ENCODE data around the gene TUBA1C.
"Not testable (repeated sequence)": the region's sequence is repeated elsewhere in the genome, so short reads cannot be mapped to it uniquely, and the experiment has no call there.

TUBA1C gene

GRCh38 chr12:49255857-49256637, 8.8 kb upstream of the TUBA1C start:
- no peak for FAIRE-seq

GRCh38 chr12:49257508-49258184, 7.2 kb upstream of the TUBA1C start:
- not testable (repeated sequence) for FAIRE-seq

GRCh38 chr12:49259452-49259851, 5.4 kb upstream of the TUBA1C start:
- FAIRE-seq = no peak

DNA sequence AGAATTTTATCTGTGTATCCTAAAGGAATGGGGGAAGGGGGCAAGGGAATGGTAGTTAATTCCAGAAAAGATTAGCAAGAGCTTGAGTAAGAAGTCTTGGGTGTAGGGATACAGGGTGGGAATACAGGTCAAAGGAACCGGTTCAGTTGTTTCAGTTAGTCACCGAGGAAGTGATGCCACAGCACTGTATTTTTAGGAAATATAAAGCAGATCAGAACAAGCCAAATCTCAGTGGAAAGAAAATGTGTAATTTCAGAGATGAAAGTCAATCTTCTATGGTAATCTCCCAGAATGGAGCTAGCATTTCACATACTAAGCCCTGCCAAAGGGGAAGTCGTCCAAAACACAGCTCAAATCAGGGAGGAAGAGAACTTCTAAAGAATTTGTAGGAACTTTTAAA, 4.7 kb upstream of the TUBA1C start:
- FAIRE-seq = no peak

DNA sequence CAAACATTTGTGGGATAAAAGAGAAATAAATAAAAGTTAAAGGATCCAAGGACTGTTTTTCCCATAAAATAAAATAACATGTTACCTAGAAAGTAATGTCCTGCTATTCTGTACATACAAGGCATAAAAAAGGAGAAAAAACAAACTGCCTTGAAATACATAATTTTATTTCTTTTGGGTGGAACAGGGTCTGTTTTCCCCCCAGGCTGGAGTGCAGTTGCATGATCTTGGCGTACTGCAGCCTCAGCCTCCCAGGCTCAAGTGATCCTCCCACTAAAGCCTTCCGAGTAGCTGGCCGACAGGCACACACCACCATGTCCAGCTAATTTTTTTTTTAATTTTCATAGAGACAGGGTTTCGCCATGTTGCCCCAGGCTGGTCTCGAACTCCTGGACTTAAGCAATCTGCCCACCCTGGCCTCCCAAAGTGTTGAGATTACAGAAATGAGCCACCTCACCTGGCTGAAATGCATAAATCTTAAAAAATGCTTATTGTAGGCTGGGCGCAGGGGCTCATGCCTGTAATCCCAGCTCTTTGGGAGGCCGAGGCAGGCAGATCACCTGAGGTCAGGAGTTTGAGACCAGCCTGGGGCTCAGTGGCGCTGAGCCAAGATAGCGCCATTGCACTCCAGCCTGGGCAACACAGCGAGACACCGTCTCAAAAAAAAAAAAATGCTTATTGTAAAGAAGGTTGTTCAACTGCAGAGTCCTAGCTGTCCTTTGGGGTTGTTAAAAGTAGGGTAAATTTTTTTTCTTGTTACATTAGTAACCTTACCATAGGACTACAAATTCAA, 4.1 kb upstream of the TUBA1C start:
- FAIRE-seq = no peak

- FAIRE-seq = no peak
Observed at GRCh38 chr12:49261721-49262120, 3.2 kb upstream of the TUBA1C start.

- FAIRE-seq = no peak
Observed at GRCh38 chr12:49263400-49263763, 1.5 kb upstream of the TUBA1C start.

DNA sequence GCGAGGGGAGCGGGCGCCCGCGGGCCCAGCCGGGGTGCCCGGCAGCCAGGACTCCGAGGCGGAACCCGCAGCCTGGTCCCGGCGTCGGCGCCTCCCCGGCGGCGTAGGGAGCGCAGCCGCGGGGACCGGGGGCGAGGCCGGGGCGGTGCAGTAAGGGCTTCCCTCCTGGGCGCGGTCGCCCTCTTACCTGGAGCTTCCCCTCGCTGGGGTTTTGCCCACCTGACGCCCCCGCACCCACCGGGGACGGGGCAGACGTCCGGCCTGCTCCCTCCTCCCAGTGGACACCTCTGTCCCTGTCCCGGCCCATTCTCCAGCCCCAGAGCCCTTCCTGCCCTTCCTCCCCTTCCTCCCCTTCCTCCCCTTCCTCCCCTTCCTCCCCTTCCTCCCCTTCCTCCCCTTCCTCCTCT, 413 bp upstream of the TUBA1C start:
- no peak for FAIRE-seq

GRCh38 chr12:49269191-49269590, 4.3 kb downstream of the TUBA1C start:
- not testable (repeated sequence) for FAIRE-seq

DNA sequence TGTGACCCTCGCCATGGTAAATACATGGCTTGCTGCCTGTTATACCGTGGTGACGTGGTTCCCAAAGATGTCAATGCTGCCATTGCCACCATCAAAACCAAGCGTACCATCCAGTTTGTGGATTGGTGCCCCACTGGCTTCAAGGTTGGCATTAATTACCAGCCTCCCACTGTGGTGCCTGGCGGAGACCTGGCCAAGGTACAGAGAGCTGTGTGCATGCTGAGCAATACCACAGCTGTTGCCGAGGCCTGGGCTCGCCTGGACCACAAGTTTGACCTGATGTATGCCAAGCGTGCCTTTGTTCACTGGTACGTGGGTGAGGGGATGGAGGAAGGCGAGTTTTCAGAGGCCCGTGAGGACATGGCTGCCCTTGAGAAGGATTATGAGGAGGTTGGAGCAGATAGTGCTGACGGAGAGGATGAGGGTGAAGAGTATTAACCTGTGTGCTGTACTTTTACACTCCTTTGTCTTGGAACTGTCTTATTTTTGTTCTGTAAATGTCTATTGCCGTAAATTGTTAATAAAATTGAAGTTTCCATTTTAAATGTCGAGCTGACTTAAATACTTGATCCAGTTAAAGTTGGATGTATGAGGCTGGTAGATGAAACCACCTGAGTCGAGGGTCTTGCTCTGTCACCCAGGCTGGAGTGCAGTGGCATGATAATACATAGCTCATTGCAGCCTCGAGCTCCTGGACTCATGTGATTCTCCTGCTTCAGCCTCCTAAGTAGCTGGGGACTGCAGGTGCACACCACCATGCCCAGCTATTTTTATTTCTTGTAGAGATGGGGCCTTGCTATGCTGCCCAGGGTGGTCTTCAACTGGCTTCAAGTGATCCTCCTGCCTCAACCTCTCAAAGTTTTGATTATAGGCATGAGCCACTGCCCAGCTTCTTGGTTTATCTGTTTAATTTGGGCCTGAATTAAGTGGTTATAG, 8.2 kb downstream of the TUBA1C start:
- FAIRE-seq = no peak

DNA sequence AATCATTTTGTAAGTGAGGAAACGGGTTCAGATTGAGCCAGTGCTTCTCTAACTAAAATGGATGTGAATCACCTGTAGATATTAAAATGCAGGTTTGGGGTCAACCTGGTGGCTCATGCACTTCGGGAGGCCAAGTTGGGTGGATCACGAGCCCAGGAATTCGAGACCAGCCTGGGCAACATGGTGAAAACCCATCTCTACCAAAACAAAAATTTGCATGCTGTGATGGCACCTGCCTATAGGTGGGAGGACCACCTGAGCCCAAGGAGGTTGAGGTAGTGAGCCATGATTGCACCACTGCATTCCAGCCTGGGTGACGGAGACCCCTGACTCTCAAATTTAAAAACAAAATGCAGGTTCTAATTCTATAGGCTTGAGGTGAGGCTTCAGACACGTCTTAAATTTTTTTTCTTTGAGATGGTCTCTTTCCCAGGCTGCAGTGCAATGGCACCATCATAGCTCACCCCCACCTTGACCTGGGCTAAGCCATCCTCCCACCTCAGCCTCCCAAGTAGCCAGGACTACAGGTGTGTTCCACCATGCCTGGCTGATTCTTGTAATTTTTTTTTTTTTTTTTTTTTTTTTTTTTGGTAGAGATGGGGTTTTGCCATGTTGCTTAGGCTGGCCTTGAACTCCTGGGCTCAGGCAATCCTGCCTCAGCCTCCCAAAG, 9.0 kb downstream of the TUBA1C start:
- FAIRE-seq = no peak

DNA sequence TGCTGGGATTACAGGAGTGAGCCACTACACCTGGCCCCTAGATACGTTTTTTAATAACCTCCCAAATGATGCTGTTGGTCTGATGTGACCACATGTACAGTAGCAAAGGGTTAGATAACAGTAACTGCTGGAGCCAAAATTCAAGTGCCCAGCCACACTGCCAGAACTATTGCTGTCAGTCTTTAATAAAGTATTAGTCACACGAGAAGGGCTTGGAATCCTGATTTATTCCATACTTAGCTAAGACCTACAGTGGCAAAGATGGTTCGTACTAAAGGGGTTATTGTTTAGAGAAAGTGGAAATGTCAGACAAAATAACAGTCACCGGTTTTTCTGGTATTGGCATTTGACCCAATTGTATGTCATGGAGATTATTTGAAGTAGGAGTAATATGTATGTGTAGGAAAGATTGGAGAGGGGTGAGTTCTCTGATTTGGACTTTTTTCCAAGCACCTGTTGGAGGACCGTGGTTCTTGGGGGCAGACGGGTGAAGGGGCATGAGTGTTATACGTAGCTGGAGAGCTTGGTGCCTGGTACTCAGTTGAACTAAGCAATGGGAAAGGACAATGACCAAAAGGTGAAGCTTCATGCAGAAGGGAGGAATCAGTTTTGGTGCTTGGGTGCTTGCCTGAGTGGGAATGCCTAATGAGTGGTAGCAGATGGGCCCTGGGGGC, 9.7 kb downstream of the TUBA1C start:
- FAIRE-seq = no peak

DNA sequence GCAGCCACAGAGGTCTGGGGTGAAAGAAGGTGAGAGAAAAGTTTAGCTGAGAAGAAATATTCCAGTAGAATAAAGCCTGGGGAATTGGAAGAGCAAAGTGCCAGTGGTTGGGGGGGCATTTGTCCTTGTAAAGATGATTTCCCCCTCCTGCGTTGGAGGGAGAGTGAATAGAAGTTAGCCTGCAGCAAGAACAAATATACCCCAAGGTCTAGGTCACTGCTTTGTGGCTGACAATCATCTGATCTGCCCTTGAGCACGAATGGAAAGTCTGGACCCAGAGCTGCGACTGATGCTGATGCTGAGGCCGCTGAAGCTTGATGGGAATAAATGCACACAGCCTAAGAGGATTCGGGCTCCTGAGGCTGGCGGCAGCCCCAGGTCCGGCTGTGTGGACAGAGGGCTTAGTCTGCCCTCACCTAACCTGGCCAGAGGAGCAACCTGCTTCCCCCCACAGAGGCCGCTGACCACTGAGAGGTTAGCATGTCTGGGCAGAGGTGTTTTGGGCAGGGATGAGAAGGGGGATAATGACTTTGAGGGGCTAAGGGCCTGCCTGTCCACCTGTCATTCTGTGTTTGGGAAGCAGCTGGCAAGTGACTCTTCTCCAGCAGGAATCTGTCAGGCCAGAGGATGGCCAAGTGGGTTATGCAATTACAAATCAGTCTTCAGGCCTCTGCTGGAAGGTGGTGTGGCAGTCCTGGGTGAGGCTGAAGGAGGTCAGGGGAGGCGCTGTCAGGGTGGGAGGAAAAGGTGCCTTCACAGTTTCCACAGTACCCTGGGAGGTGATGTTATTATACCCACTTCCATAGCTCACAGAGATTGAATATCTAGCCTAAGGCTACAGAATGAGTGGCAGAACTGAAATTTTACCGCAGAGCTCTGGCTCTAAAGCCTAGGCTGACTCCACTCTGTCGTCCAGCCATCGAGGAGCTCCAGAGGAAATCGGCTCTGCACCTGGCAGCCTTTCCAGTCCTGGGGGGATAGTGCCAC, 11.7 kb downstream of the TUBA1C start:
- no peak for FAIRE-seq

- no peak for FAIRE-seq
Observed at GRCh38 chr12:49277466-49277865, 12.6 kb downstream of the TUBA1C start.

GRCh38 chr12:49279706-49280159, 14.9 kb downstream of the TUBA1C start:
- no peak for FAIRE-seq

GRCh38 chr12:49280545-49280944, 15.7 kb downstream of the TUBA1C start:
- not testable (repeated sequence) for FAIRE-seq

DNA sequence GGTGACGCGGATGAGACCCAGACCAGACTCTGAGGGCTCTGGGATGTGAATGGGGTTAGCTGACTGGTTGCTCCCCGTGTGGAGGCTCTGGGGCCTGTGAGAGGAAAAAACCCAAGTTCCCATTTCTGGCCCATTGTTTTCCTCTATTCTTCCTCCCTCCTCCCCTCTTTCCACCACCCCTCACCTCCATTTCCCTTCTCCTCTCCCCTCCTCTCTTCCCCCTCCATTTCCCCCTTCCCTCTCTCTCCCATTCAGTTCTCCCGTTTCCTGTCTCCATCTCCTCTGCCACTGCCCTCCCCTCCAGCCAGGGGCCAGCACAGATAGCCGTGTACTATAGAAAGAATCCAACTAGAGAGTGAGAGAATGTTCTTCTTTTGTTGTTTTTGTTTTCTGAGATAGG, 17.4 kb downstream of the TUBA1C start:
- no peak for FAIRE-seq

GRCh38 chr12:49282740-49283375, 18.0 kb downstream of the TUBA1C start:
- FAIRE-seq = not testable (repeated sequence)
